Adrenal gland (tissue), 5 donors: ENCODE data around the gene NANOS3.

ENCODE experiments used
- CTCF ChIP-seq, 6 experiments: fragments of 450-650 bp in 4 of 6; fragments of 200-600 bp in 2 of 6; sonication (generic) in 1 of 6; IDR thresholded peaks; 1 replicate in 5 of 6; 2 replicates in 1 of 6; pipeline versions ENCODE4 v1.5.1 to v1.8.0; 2016 to 2021; ENCODE audit warnings: antibody characterized with exemption in 6 of 6, mild to moderate bottlenecking in 2 of 6, moderate library complexity in 1 of 6
- POLR2A ChIP-seq, 2 donors: fragments of 450-650 bp; IDR thresholded peaks; one replicate each; pipeline ENCODE4 v1.6.1; 2017; ENCODE audit warnings: antibody characterized with exemption in 2 of 2, mild to moderate bottlenecking in 2 of 2, moderate library complexity in 1 of 2
- donor health status: DM: no; HTN: no; CAD: no.

GRCh38 chr19:13929340-13929739 is 52.4 kb downstream of the NANOS3 start:
- TF ChIP-seq POLR2A (IDR thresholded peaks at IDR 0.05) (no peak), CTCF (IDR thresholded peaks at IDR 0.05) (no peak)
